ENCODE measurements around the gene GNA12.

DNA sequence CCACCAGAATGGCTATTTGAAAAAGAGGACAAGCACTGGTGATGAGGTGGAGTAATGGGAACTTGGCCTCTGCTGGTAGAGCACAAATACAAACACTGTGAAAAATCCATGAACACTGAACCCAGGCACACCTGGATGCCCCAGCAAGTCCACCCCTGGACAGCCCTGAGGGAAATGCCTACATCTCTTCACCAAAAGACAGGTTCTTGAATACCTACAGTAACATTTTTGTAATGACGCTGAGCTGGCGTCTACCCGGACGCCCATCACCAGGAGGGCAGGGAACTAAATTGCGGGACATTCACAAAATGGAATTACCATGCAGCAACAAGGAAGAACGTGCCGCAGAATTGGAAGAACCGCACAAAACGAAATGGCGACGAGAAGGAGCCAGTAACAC lies 70.5 kb downstream of the GNA12 start:
- TF ChIP-seq, protein P1, sequence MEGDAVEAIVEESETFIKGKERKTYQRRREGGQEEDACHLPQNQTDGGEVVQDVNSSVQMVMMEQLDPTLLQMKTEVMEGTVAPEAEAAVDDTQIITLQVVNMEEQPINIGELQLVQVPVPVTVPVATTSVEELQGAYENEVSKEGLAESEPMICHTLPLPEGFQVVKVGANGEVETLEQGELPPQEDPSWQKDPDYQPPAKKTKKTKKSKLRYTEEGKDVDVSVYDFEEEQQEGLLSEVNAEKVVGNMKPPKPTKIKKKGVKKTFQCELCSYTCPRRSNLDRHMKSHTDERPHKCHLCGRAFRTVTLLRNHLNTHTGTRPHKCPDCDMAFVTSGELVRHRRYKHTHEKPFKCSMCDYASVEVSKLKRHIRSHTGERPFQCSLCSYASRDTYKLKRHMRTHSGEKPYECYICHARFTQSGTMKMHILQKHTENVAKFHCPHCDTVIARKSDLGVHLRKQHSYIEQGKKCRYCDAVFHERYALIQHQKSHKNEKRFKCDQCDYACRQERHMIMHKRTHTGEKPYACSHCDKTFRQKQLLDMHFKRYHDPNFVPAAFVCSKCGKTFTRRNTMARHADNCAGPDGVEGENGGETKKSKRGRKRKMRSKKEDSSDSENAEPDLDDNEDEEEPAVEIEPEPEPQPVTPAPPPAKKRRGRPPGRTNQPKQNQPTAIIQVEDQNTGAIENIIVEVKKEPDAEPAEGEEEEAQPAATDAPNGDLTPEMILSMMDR (IDR thresholded peaks at IDR 0.05), result no peak
- no peak for TF ChIP-seq POLR2A (IDR thresholded peaks at IDR 0.05)
